VCaP (cell line): Measurements from ENCODE around the gene TTC33.

ENCODE experiments used
- H3K27ac ChIP-seq: fragments of 450-650 bp; 2 replicates; pipeline ENCODE4 v1.5.1; 2017
- CTCF ChIP-seq: fragments of 450-650 bp; conservative IDR thresholded peaks from 2 replicates; pipeline ENCODE4 v1.5.1; 2017; ENCODE audit warnings: mild to moderate bottlenecking, moderate library complexity

TTC33 gene

GRCh38 chr5:40755407-40756365 lies at the start of gene TTC33:
TSS of gene TTC33 (minus strand) at chr5:40755961. CDS start at chr5:40747018, 8,943 bp downstream.
- peak within 1 kb of the TSS; percentile 89 for H3K27ac ChIP-seq
- TF ChIP-seq CTCF: peak; percentile 85

GRCh38 chr5:40801771-40802562 lies 46.2 kb upstream of the TTC33 start:
- H3K27ac ChIP-seq: no peak overlapping the region
- no peak for TF ChIP-seq CTCF

GRCh38 chr5:40799258-40799657 lies 43.5 kb upstream of the TTC33 start:
- TF ChIP-seq CTCF: no peak
- peak overlapping the region; percentile 97 for H3K27ac ChIP-seq

GRCh38 chr5:40798801-40799210 lies 43.0 kb upstream of the TTC33 start:
- H3K27ac ChIP-seq: peak overlapping the region; percentile 97

GRCh38 chr5:40798012-40798800 lies 42.4 kb upstream of the TTC33 start, which contains the start of gene PRKAA1:
TSS of gene PRKAA1 (minus strand) at chr5:40798374. CDS start at chr5:40798189, 185 bp downstream.
- TF ChIP-seq CTCF: peak; percentile 84
- H3K27ac ChIP-seq: peak within 1 kb of the TSS; percentile 97

More at GRCh38 chr5:40798801-40799210, 43.0 kb upstream of the TTC33 start:
- no peak for TF ChIP-seq CTCF

GRCh38 chr5:40797273-40798011 lies 41.7 kb upstream of the TTC33 start:
- TF ChIP-seq CTCF: no peak
- peak overlapping the region; percentile 97 for H3K27ac ChIP-seq
